GM10847 (cell line): ENCODE results near the gene TNFRSF4.

Experiments
- POLR2A ChIP-seq: IDR thresholded peaks from 2 replicates; pipeline ENCODE4 v1.6.1; 2011; ENCODE audit not compliant: insufficient read length; ENCODE audit errors: extremely low read depth

The TNFRSF4 gene

GRCh38 chr1:1204998-1205768, 8.8 kb downstream of the TNFRSF4 start:
- no peak for TF ChIP-seq POLR2A

- no peak for TF ChIP-seq POLR2A
These were observed 9.5 kb downstream of the TNFRSF4 start for GRCh38 chr1:1204425-1204920.

GRCh38 chr1:1203561-1204424, 10.2 kb downstream of the TNFRSF4 start:
- no peak for TF ChIP-seq POLR2A

GRCh38 chr1:1202831-1203560, 11.0 kb downstream of the TNFRSF4 start:
- no peak for TF ChIP-seq POLR2A

GRCh38 chr1:1200876-1201810, 12.8 kb downstream of the TNFRSF4 start:
- no peak for TF ChIP-seq POLR2A

GRCh38 chr1:1199961-1200875, 13.7 kb downstream of the TNFRSF4 start:
- TF ChIP-seq POLR2A: no peak

- no peak for TF ChIP-seq POLR2A
These were observed 14.6 kb downstream of the TNFRSF4 start for GRCh38 chr1:1199141-1199960.

- no peak for TF ChIP-seq POLR2A
These were observed 15.4 kb downstream of the TNFRSF4 start for GRCh38 chr1:1198423-1199140.

- TF ChIP-seq POLR2A: no peak
These were observed 16.2 kb downstream of the TNFRSF4 start for GRCh38 chr1:1197551-1198422.

GRCh38 chr1:1197188-1197500, 16.8 kb downstream of the TNFRSF4 start:
- no peak for TF ChIP-seq POLR2A
